ENCODE measurements around the gene UHRF1. TPM values are rescaled to one million over a fixed set of nuclear protein-coding genes. Genes with fewer than 3 reads are reported as not detected.
A peak's percentile ranks its signal among the peaks of the same experiment; 100 is the strongest.

UHRF1 gene
- total RNA-seq, 1 donor from 2014 or later, result 23.3 TPM

DNA sequence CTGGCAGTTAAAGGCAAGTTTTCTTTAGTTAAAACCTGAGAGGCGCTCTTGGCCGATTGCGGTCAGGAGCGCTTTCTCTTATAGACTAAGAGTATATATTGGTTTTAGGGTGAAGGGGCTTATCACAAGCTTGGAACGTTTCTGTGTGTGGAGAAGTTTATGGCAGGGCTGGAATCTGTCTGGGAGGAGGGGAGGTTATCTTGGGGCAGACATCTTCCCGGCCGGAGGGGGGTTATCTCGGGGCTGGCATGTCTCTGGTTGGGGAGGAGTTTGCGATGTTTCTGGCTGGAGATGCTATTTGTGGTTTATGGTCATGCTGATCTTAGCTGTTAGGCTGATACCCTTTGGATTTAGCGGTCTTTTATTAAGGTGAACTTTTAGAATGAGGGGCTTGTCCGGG lies 78.0 kb downstream of the UHRF1 start:
- peak; percentile 54 for DNase-seq (ENCODE audit: low read depth)

DNA sequence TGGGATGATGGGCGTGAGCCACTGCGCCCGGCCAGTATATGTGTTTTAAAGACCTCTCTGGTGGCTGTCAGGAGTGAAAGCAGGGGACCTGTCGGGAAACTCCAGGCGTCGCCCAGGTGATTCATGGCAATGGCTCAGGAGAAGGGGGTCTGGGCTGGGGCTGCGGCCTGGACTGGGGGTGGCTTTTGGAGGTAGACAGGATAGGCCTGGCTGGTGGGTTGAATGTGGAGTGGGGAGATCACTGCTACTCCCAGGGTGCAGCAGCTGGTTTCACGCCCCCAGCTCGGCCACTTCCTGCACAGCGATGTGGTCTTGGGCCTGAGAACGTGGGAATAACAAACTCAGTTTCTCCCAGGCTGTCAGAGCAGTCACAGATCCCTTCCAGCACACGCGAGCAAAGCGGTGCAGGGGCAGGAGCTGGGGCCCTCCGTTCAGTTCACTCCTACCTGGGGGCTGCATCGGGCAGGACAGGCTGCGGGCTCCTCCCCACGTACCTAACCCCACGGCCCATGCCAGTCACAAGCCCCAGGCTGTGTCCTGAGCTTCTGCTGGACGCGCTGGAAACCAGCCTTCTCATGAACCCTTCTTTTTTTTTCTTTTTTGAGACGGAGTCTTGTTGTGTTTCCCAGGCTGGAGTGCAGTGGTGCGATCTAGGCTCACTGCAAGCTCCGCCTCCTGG lies 78.5 kb downstream of the UHRF1 start:
- no peak for DNase-seq (ENCODE audit: low read depth)

DNA sequence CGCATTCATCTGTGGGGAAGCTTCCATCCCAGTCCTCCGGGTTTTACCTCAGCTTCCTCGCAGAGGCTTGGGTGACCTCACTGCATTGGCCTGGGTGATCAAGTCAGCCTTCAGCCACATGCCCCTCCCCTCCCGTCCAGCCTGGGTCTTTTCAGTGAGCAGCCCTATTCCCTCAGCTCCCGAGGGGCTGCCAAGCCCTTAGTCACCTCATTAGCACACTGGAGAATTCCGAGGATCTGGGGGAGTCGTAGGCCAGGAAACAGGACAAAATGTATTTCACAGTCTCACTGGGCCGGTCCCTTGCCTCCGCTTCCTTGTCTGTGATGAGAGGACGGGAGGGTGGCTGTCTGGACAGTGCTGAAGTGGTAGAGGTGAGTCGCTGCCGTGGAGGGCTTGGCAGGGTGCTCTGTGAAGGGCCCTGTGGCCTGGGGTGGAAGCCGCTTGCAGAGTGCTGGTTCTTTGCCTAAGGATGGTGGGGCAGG lies 79.5 kb downstream of the UHRF1 start:
- DNase-seq (ENCODE audit: low read depth), result peak; percentile 68

DNA sequence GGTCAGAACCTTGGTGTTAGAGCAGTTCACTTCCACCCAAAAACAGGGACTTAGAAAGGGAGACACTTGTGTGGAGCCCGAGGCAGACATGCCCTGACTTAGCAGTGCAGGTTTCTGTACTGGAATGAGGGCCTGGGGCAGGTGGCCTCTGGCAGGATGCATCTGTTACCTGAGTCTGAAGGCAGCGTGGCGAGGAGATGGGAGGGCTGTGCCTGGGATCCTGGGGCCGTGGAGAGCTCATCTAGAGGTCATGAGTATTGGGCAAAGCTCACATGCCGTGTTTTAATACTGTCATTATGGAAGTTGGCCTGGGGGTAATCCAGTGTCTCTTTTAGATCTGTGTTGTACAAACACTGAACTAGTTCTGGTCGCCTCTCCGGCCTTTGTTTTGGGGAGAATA lies 81.0 kb downstream of the UHRF1 start:
- no peak for DNase-seq (ENCODE audit: low read depth)

DNA sequence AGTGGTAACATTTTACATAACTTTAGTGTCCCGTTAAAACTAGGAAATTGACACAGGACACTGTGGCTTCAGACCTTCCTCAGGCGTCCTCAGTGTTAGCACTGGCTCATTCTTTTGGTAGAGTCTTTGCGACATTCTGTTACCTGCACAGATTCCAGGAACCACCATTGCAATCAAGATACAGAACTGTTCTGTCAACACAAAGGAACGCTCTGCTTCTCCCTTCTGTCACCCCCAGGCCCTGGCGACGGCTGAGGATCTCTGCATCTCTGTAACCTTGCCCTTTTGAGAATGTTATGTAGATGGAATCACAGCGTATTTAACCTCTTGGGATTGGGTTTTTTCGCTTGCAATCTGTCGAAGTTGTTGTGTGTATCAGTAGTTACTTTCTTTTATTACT lies 82.2 kb downstream of the UHRF1 start:
- DNase-seq (ENCODE audit: low read depth), result no peak

DNA sequence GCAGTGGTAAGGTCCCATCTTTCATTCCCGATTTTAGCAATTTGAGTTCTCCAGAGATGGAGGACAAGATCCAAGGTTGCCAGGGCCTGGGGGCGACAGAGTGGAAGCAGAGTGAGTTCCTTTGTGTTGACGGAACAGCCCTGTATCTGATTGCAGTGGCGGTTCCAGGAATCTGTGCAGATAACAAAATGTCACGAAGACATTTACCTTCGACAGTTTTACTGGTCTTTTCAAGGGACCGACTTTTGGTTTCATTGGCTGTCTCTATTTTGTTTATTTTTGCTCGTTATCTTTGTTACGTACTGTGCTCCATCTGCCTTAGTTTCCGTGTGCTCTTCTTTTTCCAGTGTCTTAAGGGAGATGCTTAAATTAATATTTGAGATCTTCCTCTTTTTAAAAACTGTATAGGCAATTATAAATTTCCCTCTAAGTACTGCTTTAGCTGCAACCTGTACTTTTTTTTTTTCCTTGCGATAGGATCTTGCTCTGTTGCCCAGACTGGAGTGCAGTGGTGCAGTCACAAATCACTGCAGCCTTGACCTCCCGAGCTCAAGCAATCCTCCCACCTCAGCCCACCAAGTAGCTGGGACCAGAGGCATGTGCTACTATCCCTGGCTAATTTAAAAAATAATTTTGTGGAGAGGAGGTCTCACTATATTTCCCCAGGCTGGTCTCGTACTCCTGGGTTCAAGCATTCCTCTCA lies 82.8 kb downstream of the UHRF1 start:
- no peak for DNase-seq (ENCODE audit: low read depth)

DNA sequence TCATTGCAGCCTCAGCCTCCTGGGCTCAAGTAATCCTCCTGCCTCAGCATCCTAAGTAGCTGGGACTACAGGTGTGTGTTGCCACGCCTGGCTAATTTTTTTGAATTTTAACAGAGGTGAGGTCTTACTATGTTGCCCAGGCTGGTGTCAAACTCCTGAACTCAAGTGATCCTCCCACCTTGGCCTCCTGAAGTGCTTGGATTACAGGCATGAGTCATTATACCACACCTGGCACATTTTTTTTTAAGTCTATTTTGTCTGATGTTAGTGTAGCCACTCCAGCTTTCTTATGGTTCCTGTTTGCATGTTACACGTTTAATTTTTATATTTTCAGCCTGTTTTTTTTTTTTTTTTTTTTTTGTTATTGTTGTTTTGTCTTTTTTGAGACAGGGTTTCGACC lies 84.4 kb downstream of the UHRF1 start:
- DNase-seq (ENCODE audit: low read depth), result no peak

DNA sequence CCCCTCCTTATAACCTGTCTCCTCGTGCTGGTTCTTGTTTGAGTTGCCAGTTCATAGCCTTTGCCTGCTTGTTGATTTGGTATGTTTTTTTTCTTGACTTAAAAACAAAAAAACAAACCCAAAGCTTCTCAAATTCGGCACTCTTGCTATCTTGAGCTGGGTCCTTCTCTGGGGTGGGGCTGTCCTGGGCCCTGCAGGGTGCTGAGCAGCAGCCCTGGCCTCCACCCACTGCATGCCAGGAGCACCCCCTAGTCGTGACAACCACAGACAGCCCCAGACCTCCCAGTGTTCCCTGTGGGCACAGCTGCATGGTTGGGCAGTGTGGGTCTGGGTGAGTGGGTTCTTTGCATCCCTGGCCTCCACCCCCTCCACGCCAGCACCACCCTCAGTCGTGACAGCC lies 87.4 kb downstream of the UHRF1 start:
- peak; percentile 34 for DNase-seq (ENCODE audit: low read depth)

DNA sequence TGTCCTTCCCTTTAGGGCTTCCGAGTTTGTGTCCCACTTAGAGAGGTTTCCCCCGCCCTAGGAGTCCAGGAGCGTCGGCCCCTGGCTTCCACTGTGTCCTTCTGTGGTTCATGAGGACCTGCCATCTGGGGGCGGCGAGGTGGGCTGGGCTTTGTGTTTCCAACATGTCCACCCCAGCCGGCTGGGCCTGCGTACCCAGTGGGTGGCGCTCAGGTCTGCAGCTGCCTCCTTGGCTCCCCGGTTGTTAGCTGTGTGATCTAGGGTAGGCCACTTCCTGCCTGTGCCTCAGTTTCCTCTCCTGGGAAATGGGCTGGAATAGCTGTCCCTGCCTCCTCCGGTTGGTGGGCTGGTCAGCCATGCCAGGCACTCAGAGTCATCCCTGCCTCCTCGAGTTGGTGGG lies 88.0 kb downstream of the UHRF1 start:
- no peak for DNase-seq (ENCODE audit: low read depth)

DNA sequence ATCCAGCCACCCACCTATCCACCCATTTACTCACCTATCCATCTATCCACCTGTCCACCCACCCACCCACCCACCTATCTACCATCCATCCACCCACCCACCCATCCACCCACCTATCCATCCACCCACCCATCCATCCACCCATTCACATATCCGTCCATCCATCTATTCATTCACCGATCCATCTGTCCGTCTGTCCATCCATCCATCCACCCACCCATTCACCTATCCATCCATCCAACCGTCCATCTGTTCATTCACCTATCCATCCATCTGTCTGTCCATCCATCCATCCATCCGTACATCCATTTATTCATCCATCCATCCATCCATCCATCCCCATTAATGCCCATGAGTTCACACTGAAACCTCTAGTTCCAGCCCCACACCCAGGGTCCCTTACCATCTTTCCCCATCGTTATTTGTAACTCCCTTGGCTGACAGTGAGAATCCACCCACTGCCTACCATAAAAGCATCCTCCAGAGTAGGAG lies 90.9 kb downstream of the UHRF1 start:
- DNase-seq (ENCODE audit: low read depth), result no peak

DNA sequence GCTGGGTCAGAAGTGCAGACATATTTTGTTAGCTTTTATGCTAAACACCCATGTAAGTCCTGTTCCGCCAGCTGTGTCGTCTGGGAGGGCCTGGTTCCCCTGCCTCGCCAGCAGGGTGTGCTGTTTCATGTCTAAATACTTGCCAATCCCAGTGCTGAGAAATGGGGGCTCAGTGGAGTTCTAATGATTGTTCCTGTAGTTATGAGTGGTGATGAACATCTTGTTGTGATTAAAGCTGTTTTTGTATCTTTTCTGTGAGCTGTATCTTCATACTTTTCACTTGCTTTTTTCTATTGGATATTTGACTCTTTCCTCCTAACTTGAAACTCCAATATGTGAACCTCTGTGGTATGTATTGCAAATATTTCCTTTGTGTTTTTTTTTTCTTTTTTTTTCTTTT lies 92.3 kb downstream of the UHRF1 start:
- DNase-seq (ENCODE audit: low read depth), result peak; percentile 51

DNA sequence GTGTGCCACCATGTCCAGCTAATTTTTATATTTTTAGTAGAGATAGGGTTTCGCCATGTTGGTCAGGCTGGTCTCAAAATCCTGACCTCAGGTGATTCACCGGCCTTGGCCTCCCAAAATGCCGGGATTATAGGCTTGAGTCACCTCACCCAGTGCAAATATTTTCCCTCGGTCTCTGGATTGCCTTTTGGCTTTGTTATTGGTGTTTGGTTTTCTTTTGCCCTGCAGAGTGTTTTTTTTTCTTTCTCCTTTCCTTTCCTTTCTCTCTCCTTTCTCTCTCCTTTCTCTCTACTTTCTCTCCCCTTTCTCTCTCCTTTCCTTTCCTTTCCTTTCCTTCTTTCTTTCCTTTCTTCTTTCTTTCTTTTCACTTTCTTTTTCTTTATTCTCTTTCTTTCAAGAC lies 92.8 kb downstream of the UHRF1 start:
- DNase-seq (ENCODE audit: low read depth), result peak; percentile 71

DNA sequence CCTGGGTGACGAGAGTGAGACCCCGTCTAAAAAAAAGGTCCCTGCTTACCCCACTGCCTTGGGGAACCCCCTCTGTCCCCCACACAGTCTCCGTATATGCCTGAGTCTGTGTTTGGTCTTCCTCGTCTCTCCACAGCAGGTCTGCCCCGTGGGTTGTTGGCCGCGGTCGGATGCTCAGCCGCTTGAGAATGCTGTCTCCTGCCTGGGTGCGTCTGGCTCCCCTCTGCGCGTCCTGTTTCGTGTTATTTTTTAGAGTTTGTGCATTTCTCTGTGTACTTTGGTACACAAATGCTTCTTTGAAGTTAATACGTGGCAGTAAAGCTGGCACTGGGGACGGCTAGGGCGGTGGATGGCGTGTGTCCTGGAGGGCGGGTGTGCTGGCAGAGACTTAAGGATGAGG lies 94.5 kb downstream of the UHRF1 start:
- no peak for DNase-seq (ENCODE audit: low read depth)

DNA sequence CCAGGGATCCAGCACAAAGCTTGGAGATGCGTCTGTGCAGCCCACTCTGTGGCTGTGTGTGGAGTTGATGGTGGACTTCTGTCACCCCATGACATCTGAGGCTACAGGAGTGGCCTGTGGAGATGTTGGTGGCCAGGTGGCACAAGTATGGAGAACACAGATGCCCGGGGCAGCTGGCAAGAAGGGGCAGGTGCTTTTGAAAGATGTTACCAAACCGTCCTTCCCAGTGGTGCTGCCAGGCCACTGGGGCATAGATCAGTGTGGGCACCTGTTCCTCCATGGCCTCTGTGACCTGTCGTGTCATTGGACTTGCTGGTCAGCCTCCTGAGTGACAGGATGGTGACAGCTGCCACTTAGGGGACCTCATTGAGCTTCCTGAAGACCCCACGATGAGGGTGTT lies 95.8 kb downstream of the UHRF1 start:
- peak; percentile 90 for DNase-seq (ENCODE audit: low read depth)

DNA sequence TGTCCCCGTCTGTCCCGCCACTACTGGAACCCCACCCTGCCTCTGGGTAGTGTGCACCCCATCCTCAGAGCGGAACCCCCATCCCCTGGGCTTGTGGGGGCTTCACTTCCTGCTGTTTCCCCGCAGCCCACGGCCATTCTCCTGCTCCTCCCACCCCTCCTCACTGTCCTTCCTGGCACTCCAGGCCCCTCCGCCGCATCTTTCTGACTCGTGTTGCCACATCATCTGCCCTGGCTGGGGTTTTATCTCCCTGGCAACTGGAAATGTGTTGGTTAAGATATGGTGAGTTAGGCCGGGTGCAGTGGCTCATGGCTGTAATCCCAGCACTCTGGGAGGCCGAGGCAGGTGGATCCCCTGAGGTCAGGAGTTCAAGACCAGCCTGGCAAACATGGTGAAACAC lies 96.9 kb downstream of the UHRF1 start:
- DNase-seq (ENCODE audit: low read depth), result peak; percentile 52

DNA sequence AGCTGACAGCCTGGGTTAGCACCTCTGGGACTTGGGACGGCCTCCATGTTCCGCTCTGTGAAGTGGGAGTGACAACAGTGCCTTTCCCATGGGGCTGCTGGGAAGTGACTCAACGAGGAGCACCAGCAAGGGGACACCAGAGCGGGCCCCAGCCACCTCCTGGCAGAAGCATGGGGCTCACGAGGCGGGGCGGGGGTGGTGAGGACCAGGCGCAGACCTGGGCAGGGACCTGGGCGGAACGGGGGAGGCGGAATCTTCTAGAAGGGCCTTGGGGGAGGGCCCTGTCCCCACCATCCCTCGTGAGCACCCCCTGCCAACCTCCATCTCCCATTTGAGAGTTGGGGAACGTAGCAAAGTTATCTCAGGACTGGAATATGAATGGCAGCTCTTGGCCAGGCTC lies 97.5 kb downstream of the UHRF1 start:
- no peak for DNase-seq (ENCODE audit: low read depth)

Small RNA genes lying within 50 kb of the gene (microRNA-seq; reads per million reads assigned to microRNA genes)
- 0.81 reads per million for gene MIR4747

Other genes starting within 250 kb of the UHRF1 start
- gene MYDGF, start 239.2 kb upstream of the UHRF1 start, total RNA-seq, result 64.6 and 65.2 TPM in 2 replicates
- gene DPP9, start 185.7 kb upstream of the UHRF1 start, total RNA-seq, result 44.7 and 49.4 TPM in 2 replicates
- gene FEM1A, start 117.8 kb upstream of the UHRF1 start, total RNA-seq, result 42.1 and 46.4 TPM in 2 replicates
- 4.4 and 4.6 TPM in 2 replicates for gene TICAM1, start 77.8 kb upstream of the UHRF1 start, total RNA-seq
- 439 and 463 TPM in 2 replicates for gene PLIN3, start 41.8 kb upstream of the UHRF1 start, total RNA-seq
- gene ARRDC5, start 6.6 kb upstream of the UHRF1 start, total RNA-seq, result 0.16 TPM in 1 of 2 replicates, not detected in the other
- gene KDM4B, start 59.6 kb downstream of the UHRF1 start, total RNA-seq, result 25.8 and 41.9 TPM in 2 replicates

Measured in myocyte (in vitro differentiated cells).